DMS 273 (cell line): ENCODE measurements around the gene KPNA6.

Experiments
- DNase-seq: peaks from one replicate; lab custom pipeline; 2025; ENCODE audit not compliant: unreplicated experiment; lab: John Stamatoyannopoulos, UW

KPNA6 gene

DNA sequence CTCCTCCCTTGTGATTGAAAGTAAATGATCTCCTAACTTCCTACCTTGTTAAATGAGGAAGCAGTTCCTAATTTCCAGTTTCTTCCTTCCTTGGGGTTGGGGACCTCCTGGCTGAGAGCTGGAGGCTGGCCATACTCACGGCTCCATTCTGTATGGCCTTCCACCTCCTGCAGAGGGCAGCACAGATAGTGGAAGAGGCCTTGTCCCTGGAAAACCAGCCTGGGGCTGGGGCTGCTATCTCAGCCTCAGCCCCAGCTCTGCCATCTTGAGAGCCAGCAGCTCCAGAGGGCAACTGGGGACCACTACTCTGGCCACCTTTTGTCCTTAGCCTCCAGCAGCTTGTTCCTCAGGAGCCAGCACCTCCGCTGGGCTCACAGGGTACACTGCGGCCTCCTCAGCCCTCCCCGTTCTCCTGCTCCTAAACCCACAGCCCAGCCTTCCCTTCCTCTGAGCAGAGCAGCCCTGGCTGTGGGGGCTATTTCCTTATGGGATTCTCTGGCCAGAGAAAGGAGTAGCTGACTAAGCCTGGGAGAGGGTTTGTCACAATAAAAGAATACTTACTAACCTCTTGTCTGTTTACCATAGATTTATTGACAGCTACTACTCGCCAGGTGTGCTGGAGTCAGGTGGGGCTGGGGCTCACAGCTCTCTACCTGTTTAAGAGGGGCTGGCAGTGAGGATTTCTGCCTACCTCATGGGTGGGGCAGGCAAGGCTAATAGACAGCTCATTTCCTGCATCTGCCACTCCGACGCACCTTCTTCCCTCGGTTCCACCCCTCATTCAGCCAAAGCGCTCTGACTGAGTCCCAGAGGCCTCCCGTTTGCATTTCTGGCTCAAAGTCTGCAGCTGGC, 108.0 kb downstream of the KPNA6 start:
- DNase-seq, result peak; percentile 87

DNA sequence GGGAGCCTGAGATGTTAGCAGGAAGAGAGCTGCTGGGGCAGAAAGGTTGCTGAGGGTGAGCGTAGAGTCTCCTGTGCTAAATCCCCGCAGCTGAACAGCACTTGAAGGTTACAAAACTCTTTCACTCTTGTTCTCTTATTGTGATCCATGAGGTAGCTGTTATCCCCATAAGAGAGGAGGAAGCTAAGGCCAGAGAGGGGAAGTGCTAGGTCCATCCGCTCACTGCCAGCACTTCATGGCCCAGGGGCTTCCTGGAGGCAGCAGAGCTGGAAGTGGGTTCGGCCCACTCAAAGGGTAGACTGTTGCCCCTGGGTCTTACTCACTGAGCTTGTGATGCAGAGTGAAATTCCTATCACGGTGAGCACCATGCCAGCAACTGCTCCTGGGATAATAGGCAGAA, 108.7 kb downstream of the KPNA6 start:
- no peak for DNase-seq

DNA sequence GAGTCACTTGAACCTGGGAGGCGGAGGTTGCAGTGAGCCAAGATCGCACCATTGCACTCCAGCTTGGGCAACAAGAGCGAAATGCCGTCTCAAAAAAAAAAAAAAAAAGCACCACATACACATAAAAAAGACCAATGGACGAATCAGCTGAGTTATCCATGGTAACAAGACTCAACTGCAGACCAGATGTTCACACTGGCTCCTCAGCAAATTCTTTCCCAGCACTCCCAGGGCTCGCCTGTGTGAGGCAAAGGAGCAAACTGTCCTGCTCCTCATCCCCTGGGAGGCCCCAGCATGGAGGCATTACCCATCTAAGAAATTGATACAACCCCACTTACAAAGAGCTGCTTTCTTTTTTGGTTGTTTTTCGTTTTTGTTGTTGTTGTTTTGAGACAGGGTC, 111.2 kb downstream of the KPNA6 start:
- no peak for DNase-seq

DNA sequence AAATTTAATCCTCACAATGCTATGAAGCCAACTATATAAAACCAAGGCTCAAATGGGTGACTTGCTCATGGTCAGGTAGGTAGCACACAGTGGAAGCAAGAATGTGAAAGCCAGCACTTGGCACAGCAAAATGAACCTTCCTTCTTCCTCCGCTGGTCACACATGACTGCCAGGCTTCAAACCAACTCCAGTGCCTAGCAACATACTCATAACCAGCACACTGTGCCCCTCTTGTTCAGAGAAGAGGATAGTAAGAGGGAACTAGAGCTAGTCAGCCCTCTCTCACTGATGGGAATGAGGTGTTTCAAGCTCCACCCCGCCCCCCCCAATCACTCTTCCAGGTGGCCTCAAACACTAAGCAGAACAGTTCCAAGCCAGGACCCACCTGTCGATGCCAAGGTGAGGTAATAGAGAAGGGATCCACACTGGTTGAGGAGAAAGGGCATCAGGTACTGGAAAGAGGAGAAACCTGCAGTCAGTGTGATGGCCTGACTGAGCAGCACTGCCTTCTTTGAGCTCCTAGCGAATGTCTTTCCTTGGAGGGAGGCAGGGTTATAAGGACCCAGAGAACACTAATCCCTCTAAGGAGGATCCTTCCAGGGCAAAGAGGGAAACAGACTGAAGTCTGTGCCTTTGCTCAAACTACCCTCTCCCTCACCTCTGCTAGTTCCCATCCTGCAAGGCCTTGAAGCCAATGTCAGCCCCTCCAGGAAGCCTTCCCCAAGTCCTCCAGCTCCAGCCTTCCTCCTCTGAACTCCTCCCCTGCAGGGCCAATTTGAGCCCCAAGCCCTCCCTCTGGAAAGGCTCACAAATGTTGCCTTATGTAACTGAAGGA, 113.1 kb downstream of the KPNA6 start:
- DNase-seq, result no peak

DNA sequence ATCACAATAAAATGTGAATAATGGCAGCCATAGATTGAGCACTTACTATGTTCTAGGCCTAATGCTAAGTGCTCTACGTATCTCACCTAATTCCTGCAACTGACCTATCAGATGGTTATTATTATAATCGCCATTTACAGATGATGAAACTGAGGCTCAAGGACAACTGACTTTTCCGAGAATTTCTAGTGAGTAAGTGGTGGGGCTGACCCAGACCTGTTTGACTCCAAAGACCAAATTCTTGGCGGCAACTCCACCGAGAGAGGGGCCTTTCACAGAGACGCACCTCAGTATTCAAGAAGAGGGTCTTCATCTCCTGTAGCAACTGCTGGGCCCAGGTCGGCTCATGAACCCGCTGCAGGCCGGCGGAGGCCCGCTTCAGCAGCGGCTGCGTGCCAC, 113.7 kb downstream of the KPNA6 start:
- no peak for DNase-seq

DNA sequence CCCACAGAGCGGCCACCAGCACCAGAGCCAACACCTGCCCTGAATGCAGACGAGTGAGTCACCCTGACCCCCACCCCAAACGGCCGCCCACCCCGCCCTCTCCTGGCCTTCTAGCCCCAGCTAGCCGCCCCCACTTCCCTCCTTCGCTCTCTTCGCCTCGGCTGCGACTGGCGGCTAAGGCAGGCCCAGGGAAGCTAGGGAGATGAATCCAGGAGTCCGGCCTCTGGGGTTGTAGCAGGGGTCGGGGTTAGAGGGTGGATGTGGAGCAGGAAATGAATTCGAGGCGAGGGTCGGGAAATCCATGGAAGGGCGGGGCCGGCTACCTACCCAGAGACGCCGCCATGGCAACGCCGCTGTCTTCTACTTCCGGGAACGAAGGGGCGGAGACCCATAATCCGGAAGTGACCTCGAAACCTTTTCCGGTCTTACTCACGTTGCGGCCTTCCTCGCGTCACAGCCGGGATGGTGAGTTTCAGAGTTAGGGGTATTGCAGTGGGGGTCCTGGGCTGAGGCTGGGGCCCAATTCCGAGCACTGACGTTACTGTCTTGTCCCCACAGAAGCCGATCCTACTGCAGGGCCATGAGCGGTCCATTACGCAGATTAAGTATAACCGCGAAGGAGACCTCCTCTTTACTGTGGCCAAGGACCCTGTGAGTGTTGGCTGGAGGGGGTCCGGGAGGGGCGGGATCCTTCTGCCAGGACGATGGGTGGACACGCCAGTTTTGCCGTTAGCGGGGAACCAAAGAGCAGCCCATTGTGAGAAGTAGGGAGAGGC, 114.3 kb downstream of the KPNA6 start, which contains the start of the genes EIF3I and TMEM234:
Gene EIF3I (plus strand): TSS at position 428 of the 776 bp plus-strand sequence. CDS start 35 bp downstream, at position 463.
Gene TMEM234 (minus strand): TSS at position 374 of the 776 bp plus-strand sequence. CDS start 31 bp downstream, at position 343.
- DNase-seq, result peak; percentile 97

DNA sequence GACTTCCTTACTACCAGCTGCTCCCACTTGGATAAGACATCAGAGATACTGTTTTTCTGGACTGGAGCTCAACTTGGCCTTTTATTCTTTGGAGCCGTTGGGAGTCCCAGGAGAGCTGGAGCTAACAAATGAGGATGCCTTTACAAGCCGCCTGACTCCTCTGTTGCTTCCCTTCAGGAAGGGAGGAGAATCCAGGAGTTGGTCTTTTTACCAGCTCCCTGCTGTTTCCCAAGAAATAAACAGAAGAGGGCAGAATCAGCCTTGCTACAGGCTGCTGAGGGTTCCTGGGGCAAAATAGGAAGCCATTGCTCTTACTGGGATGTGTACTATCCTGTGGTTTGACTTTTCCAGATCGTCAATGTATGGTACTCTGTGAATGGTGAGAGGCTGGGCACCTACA, 115.8 kb downstream of the KPNA6 start:
- DNase-seq, result no peak

DNA sequence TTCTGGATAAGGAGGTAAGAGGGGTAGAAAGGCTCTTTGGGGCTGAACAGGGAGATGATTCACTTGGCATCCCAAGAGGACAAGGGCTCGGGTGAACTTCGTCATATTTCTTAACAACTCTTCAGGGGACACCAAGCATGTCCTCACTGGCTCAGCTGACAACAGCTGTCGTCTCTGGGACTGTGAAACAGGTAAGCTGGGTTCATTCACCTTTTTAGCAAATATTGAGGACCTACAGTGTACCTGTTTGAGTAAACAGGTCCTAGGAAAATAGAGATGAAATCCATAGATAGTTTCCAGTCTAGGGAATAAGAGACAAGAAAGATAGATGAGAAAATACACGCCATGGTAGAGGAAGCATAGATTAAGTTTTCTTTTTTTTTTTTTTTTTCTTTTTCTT, 116.4 kb downstream of the KPNA6 start:
- no peak for DNase-seq
